GM13976 (cell line): ENCODE results near the gene TMEM114.

Experiments used
- DNase-seq: peaks from one replicate; pipeline ENCODE4 v3.0.0; 2012; ENCODE audit warnings: low spot score
- in situ Hi-C: fragments of 300-500 bp; cut with MboI; formaldehyde crosslinking; loops from one replicate; pipeline ENCODE4 v1.12.0; 2022; ENCODE audit warnings: low sequenced_read_pairs, mixed read lengths, inconsistent platforms; ENCODE audit not compliant: unreplicated experiment
- TF ChIP-seq, protein P1 (sequence below): IDR thresholded peaks from 2 replicates; pipeline ENCODE4 v1.5.1; 2012; ENCODE audit warnings: borderline replicate concordance, mild to moderate bottlenecking; ENCODE audit not compliant: insufficient read depth; ENCODE audit errors: extremely low read depth, missing control alignments, control extremely low read depth

TMEM114 gene

DNA sequence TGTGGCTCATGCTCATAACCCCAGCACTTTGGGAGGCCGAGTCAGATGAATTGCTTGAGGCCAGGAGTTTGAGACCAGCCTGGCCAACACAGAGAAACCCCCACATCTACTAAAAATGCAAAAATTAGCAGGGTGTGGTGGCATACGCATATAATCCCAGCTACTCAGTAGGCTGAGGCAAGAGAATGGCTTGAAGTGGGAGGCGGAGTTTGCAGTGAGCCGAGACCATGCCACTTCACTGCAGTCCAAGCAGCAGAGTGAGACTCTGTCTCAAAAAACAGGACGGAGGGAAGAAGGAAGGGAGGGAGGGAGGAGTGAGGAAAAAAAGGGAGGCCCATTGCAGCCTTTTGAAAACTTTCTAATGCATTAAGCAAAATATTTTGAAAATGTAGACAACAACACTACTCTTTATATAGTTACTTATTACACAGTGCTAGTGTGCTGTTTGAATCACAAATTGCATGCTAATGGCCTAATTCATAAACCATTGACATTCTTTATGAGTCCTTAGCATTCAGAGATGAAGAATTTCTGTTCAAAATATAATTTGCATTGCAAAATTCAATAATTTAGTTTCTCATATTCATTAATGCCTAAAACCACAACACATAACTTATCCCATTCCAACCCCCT lies 59.4 kb downstream of the TMEM114 start:
- TF ChIP-seq, protein P1, sequence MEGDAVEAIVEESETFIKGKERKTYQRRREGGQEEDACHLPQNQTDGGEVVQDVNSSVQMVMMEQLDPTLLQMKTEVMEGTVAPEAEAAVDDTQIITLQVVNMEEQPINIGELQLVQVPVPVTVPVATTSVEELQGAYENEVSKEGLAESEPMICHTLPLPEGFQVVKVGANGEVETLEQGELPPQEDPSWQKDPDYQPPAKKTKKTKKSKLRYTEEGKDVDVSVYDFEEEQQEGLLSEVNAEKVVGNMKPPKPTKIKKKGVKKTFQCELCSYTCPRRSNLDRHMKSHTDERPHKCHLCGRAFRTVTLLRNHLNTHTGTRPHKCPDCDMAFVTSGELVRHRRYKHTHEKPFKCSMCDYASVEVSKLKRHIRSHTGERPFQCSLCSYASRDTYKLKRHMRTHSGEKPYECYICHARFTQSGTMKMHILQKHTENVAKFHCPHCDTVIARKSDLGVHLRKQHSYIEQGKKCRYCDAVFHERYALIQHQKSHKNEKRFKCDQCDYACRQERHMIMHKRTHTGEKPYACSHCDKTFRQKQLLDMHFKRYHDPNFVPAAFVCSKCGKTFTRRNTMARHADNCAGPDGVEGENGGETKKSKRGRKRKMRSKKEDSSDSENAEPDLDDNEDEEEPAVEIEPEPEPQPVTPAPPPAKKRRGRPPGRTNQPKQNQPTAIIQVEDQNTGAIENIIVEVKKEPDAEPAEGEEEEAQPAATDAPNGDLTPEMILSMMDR = no peak
- in situ Hi-C loops = no loop called here
- no peak for DNase-seq

DNA sequence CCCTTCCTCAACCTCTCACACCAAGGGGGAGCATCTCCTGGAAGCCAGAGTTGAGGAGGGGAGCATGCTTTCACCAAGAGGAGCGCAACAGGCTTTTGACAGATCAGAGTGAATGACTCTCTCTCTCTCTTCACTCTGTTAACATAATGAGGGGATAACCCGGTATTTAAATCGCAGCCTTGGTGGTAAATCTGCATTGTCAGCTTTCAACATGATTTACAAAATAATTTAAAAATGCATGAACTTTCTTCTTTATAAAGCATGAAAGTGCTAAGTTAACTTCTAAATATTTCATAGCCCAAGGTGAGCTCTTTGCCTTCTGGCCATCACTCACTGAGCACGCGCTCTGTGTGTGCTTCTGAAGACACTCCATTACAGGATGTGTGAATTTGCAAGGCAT lies 61.8 kb downstream of the TMEM114 start:
- no peak for DNase-seq
- TF ChIP-seq, protein P1 = no peak
- in situ Hi-C loops = no loop called here

DNA sequence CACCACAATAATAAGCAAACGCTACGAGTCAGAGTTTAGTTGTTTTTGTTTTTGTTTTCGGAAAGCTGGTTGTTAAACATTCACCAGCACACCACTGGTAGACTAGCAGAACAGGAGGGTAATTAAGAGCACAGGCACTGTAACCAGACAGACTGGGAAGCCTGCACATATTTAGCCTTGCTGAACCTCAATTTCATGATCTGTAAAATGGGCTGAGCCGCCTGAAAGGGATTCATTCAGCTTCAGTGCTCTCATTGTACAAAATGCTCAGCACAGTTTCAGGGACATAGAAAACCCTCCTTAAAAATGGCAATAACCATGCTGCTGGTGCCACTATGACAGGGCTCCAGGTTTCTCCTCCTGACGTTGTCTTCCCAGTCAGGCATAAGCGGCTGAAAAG lies 66.4 kb downstream of the TMEM114 start:
- TF ChIP-seq, protein P1 = no peak
- in situ Hi-C loops = no loop called here
- no peak for DNase-seq

DNA sequence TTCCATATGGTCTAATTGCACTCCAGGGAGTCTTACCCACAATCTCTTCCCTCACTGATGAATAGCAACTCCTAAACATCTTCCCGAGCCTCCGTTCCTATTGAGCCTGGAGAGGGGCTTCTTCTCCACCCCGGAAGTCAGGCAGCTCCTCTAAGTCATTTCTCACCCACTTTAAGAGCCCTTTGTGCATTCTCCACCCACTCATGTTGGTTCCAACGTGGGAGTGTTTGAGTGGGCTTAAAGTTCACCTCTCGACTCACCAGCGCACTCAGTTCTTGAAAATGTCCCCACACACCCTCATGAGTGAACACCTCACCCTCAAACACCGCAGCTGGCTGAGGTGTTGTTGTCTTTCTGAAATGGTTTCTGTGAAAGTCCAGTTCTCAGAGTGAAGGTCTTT lies 67.6 kb downstream of the TMEM114 start:
- TF ChIP-seq, protein P1 = no peak
- in situ Hi-C loops = no loop called here
- DNase-seq = no peak

DNA sequence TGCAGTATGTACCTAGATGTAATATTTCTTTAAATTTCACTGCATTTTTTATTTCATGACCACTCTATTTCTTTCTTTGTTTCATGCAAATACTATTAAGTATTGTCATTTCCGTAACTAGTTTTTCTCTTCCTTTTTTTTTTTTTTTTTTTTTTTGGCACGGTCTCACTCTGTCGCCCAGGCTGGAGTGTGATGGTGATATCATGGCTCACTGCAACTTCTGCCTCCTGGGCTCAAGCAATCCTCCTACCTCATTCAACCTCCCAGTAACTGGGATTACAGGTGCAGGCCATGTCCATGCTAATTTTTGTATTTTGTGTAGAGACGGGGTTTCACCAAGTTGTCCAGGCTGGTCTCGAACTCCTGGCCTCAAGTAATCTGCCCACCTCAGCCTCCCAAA lies 70.7 kb downstream of the TMEM114 start:
- in situ Hi-C loops = no loop called here
- TF ChIP-seq, protein P1 = no peak
- no peak for DNase-seq
